PC-3 (cell line): ENCODE results near the gene ME1. TPM values are rescaled to one million over a fixed set of nuclear protein-coding genes. Genes with fewer than 3 reads are reported as not detected.

Experiments
- ATAC-seq: fragments of 200-7000 bp; cut with Tn5 transposase; 2 replicates; pipeline ENCODE4 v1.9.1; 2020; ENCODE audit warnings: mild to moderate bottlenecking, moderate library complexity
- BruUV-seq: library from RNA; stranded (reverse); fragments of 400-500 nt; replicated peaks from 2 replicates; lab custom pipeline; 2021; lab: Mats Ljungman, UMichigan
- CTCF ChIA-PET: fragments of 300-600 bp; sonication (Branson Sonifier 250); formaldehyde crosslinking; loops from one replicate; lab custom pipeline; 2022; ENCODE audit warnings: antibody characterized with exemption; lab: Charles Lee
- POLR2A ChIA-PET: fragments of 300-600 bp; sonication (Branson Sonifier 250); formaldehyde crosslinking; loops from one replicate; lab custom pipeline; 2022; ENCODE audit warnings: antibody characterized with exemption; ENCODE audit not compliant: unreplicated experiment; lab: Charles Lee
- DNase-seq: peaks from one replicate; pipeline ENCODE4 v3.0.0-alpha.2; 2015
- H2AFZ ChIP-seq: fragments of 300-600 bp; sonication (generic); 2 replicates; pipeline ENCODE4 v1.6.0; 2016; ENCODE audit warnings: antibody characterized with exemption, low read length
- H3F3A ChIP-seq: fragments of 300-600 bp; sonication (generic); one replicate; pipeline ENCODE4 v1.6.0; 2017; ENCODE audit warnings: antibody characterized with exemption, low read length, control low read depth, mild to moderate bottlenecking; ENCODE audit not compliant: unreplicated experiment
- H3K27ac ChIP-seq: fragments of 300-600 bp; sonication (generic); 2 replicates; pipeline ENCODE4 v1.5.1; 2016; ENCODE audit warnings: mild to moderate bottlenecking, low read length
- H3K27me3 ChIP-seq: fragments of 300-600 bp; sonication (generic); 2 replicates; pipeline ENCODE4 v1.6.1; 2016; ENCODE audit warnings: low read length, mixed read lengths
- H3K36me3 ChIP-seq: fragments of 300-600 bp; sonication (generic); 2 replicates; pipeline ENCODE4 v1.6.1; 2016; ENCODE audit warnings: low read depth, mixed run types, low read length, mixed read lengths
- H3K4me1 ChIP-seq: fragments of 300-600 bp; sonication (generic); 2 replicates; pipeline ENCODE4 v1.5.1; 2016; ENCODE audit warnings: low read length; ENCODE audit not compliant: insufficient read depth
- H3K4me2 ChIP-seq: fragments of 300-600 bp; sonication (generic); 2 replicates; pipeline ENCODE4 v1.6.0; 2016; ENCODE audit warnings: low read length
- H3K4me3 ChIP-seq: fragments of 300-600 bp; sonication (generic); 2 replicates; pipeline ENCODE4 v1.5.1; 2016; ENCODE audit warnings: mild to moderate bottlenecking, low read length, mixed read lengths
- H3K79me2 ChIP-seq: fragments of 300-600 bp; sonication (generic); 2 replicates; pipeline ENCODE4 v1.6.1; 2017; ENCODE audit warnings: low read length, mixed read lengths
- H3K9ac ChIP-seq: fragments of 300-600 bp; sonication (generic); 2 replicates; pipeline ENCODE4 v1.6.0; 2016; ENCODE audit warnings: mild to moderate bottlenecking, low read length
- H3K9me2 ChIP-seq: fragments of 300-600 bp; sonication (generic); replicated peaks from 2 replicates; pipeline ENCODE4 v1.6.1; 2016; ENCODE audit warnings: mixed run types, low read length, mixed read lengths
- H3K9me3 ChIP-seq: fragments of 300-600 bp; sonication (generic); 2 replicates; pipeline ENCODE4 v1.6.1; 2016; ENCODE audit warnings: low read length, mixed read lengths
- H4K20me1 ChIP-seq: fragments of 300-600 bp; sonication (generic); 2 replicates; pipeline ENCODE4 v1.6.1; 2016; ENCODE audit warnings: low read length, mixed read lengths
- CTCF ChIP-seq: fragments of 300-600 bp; sonication (generic); conservative IDR thresholded peaks from 2 replicates; pipeline ENCODE4 v1.5.1; 2017; ENCODE audit warnings: antibody characterized with exemption, low read depth, mild to moderate bottlenecking, low read length
- EZH2 ChIP-seq: fragments of 300-600 bp; sonication (generic); IDR thresholded peaks from one replicate; pipeline ENCODE4 v1.6.1; 2017; ENCODE audit warnings: antibody characterized with exemption, mild to moderate bottlenecking, low read length; ENCODE audit not compliant: unreplicated experiment
- EZH2phosphoT487 ChIP-seq: fragments of 300-600 bp; sonication (generic); IDR thresholded peaks from 2 replicates; pipeline ENCODE4 v1.6.1; 2018; ENCODE audit warnings: mild to moderate bottlenecking, antibody characterized with exemption, low read length, borderline replicate concordance
- intact Hi-C: fragments of 100-400 bp; cut with micrococcal nuclease; formaldehyde crosslinking; loops from 2 replicates; pipeline ENCODE4 v1.9.0; 2023
- total RNA-seq: library from RNA; depleted of rRNA; stranded (reverse); fragments of >200 nt; gene quantifications from 2 replicates; pipeline ENCODE4 v1.2.3, GENCODE V29; 2014

The ME1 gene
- total RNA-seq, 1 experiment from 2014 or later, result 22.3 TPM

- H3K4me3 ChIP-seq, result no peak overlapping the region
- H3K4me1 ChIP-seq, result no peaks in the 10 kb centered on the region
- ChIA-PET POLR2A (no interaction called here), CTCF (no interaction called here)
- no peaks in the 10 kb centered on the region for H3F3A ChIP-seq
- no peak overlapping the region for H3K9ac ChIP-seq
- no peaks in the 10 kb centered on the region for H4K20me1 ChIP-seq
- no peak for TF ChIP-seq EZH2phosphoT487
- no peak for TF ChIP-seq EZH2
- no peak for TF ChIP-seq CTCF
- intact Hi-C loops, result no loop called here
- H3K9me2 ChIP-seq, result no peaks in the 10 kb centered on the region
- H3K27me3 ChIP-seq, result no peaks in the 10 kb centered on the region
- no peak overlapping the region for H3K27ac ChIP-seq
- no peaks in the 10 kb centered on the region for H3K9me3 ChIP-seq
- no peak overlapping the region for H2AFZ ChIP-seq
- H3K79me2 ChIP-seq, result peaks cover 13% of the 10 kb centered on the region; the same call in 1 of the 2 replicates
- DNase-seq (no peak), ATAC-seq (no peak)
- H3K36me3 ChIP-seq, result no peaks in the 10 kb centered on the region; the same call in 1 of the 2 replicates
- H3K4me2 ChIP-seq, result no peak overlapping the region
- BruUV-seq, result no TSS peak
Measured at GRCh38 chr6:83384751-83385150, 46.1 kb downstream of the ME1 start.

- ATAC-seq, result no peak
- Histone ChIP-seq H3K27ac (no peak overlapping the region), H3K9me3 (no peaks in the 10 kb centered on the region), H3K27me3 (no peaks in the 10 kb centered on the region), H3K9ac (no peak overlapping the region), H3K4me1 (no peaks in the 10 kb centered on the region), H3K9me2 (no peaks in the 10 kb centered on the region), H3F3A (no peaks in the 10 kb centered on the region), H3K4me2 (no peak overlapping the region), H3K4me3 (no peak overlapping the region), H2AFZ (no peak overlapping the region), H4K20me1 (no peaks in the 10 kb centered on the region), H3K36me3 (no peaks in the 10 kb centered on the region), H3K79me2 (no peaks in the 10 kb centered on the region)
- BruUV-seq, result no TSS peak
- TF ChIP-seq CTCF (no peak), EZH2 (no peak), EZH2phosphoT487 (no peak)
- intact Hi-C loops, result no loop called here
- CTCF ChIA-PET, result no interaction called here
- POLR2A ChIA-PET, result interaction anchor here (0.7 kb wide), 1 partner anchor 36 kb away, joined by 3 read pairs; no protein-coding TSS in a partner anchor
- no peak for DNase-seq
Measured at GRCh38 chr6:83381949-83382348, 48.9 kb downstream of the ME1 start.

- intact Hi-C loops, result no loop called here
- no peaks in the 10 kb centered on the region for H3K27me3 ChIP-seq
- H3K79me2 ChIP-seq, result no peaks in the 10 kb centered on the region
- ChIA-PET POLR2A (no interaction called here), CTCF (no interaction called here)
- no peaks in the 10 kb centered on the region for H3K4me1 ChIP-seq
- H3K9me2 ChIP-seq, result no peaks in the 10 kb centered on the region
- no peaks in the 10 kb centered on the region for H4K20me1 ChIP-seq
- no peaks in the 10 kb centered on the region for H3K36me3 ChIP-seq
- no peaks in the 10 kb centered on the region for H3F3A ChIP-seq
- no peak overlapping the region for H3K4me3 ChIP-seq
- H3K4me2 ChIP-seq, result no peak overlapping the region
- no TSS peak for BruUV-seq
- DNase-seq (no peak), ATAC-seq (no peak)
- no peak overlapping the region for H3K27ac ChIP-seq
- no peak for TF ChIP-seq EZH2phosphoT487
- TF ChIP-seq CTCF, result no peak
- TF ChIP-seq EZH2, result no peak
- no peak overlapping the region for H3K9ac ChIP-seq
- H3K9me3 ChIP-seq, result no peaks in the 10 kb centered on the region
- H2AFZ ChIP-seq, result no peak overlapping the region
Measured at GRCh38 chr6:83378621-83379388, 52.0 kb downstream of the ME1 start.
